Stromal cell of bone marrow (primary cell): ENCODE data around the gene DGCR2.
"Not testable (repeated sequence)": the region's sequence is repeated elsewhere in the genome, so short reads cannot be mapped to it uniquely, and the experiment has no call there.

ENCODE experiments used
- DNase-seq: peaks from one replicate; pipeline ENCODE4 v3.0.0-alpha.2; 2012; ENCODE audit warnings: low read depth

Gene DGCR2

DNA sequence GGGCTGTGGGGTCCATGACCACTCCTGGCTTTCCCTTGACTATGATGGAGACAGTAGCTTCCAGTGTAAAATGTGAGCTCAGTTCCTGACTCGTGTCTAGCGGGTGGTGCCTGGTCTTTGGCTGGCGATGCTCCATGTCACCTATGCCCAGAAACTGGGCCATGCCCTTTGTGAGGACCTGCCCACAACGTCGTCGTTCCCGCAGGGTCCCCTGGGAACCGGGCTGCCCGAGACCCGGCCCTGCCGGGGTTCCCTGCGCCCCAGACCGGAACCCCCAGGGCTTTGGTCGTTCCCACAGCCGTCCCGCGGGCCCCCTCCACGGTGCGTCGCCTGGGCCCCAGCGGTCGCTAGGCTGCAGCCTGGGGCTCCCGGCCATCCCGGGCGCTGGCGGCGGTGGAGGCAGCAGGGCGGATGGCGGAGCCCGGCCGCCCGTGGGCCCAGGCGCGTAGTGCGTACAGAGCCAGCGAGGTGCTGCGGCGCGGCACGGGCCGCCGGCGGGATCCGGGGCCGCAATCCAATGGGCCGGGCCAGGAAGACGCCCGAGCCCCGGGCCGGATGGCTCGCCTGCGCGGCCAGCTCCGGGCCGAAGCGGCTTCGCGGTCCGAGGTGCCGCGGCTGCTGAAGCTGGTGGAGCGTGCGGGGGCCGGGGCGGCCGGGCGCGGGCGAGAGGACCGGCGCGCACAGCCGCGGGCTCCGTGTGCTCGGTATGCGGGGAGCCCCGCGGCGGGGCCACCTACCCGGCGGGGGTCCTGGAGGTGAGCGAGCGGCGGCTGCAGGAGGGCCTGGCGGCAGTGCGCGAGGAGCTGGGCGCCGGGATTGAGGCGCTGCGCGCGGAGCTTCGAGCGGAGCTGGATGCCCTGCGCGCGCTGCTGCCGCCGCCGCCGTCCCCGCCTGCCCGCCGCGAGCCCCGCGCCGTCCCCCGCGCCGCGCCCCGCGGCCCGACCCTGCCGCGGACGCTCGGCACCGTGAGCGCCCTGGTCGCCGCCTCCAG lies 92.8 kb downstream of the DGCR2 start:
- DNase-seq: not testable (repeated sequence)

DNA sequence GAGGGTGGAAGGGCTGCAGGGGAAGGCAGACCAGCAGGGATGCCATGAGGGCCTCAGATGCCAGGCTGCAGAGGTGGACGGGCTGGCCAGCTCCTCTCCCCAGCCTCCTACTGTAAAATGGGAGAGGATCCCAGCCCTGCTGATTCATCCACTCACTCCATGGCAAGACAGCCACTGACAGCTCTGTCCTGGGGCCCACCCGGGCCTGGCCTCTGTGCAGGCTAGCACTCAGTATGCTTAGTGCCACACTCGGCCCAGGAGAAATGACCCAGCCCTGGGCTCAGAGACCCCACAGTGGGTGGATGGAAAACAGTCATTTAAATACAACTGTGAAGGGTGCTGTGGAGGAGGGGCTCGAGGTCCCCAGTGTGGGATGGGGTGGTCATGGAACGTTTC lies 94.2 kb downstream of the DGCR2 start:
- DNase-seq: not testable (repeated sequence)

DNA sequence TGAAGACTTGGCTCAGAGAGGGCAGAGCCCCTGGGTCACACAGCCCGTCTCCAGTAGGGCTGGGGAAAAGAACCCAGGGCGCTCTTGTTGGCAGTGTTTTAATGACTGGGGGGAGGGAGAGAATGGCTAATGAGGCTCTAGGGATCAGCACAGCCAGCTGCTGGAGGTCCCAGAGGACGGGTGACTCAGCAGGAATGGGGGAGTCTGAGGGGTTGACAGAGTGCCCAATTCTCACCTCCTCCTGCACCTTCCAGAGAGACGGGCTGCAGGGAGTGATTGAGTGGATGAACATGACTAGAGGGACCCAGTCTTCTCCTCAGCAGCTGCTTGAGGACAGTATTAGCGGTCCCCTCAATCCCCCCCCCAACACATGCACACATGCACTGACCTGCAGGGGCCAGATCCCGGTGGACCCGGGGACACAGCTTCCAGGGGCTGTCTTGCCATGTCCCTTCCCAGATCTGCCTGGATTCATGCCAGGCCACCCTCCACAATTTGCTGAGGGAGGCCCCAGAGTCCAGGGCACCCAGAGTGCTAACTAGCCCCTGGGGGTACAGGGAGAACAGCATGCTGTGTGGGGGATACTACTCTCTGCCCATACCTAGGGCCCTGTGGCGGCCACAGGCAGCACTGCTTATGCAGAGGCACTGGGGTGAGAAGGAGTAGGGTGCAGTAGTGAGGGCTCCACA lies 94.7 kb downstream of the DGCR2 start:
- not testable (repeated sequence) for DNase-seq

DNA sequence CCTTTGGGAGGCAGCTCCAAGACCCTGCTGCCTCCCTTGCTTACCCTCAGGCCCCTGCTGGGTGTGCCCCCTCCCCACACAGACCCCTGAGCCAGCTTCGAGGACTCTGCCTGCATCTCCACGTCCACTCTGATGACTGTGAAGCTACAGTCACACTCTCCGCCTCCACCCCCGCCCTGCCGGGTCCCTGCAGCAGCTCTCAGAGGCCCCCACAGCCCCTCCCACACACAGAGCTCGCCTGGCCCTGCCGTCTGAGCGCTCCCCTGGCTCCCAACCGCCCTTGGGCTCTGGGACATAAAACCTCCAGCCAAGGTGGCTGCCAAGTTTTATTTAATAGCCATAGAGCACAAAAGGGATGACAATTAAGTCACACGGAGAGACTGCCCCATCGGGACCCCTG lies 96.1 kb downstream of the DGCR2 start:
- DNase-seq: not testable (repeated sequence)

DNA sequence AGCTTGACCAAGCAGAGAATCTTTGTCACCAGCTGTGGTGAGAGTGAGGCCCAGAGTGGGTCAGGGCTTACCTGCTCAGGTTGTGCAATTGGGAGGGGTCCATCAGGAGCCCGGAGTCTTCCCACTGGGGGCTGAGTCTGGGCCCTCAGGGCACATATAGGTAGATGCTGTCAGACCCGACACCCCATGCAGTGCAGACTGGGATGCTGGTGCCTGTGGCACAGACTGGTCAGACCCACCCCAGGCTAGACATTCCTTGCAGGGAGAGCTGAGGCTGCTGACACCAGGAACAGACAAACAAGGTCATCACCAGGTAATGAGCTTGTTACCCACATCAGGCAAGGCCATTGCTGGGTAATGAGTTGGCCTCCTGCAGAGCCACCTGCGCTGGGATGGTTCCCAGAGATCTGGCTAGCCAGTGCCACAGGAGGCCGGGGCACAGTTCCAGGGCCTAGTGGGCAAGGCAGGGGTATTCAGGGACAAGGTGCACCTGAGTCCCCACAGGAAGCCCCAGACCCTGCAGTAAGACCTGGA lies 97.2 kb downstream of the DGCR2 start:
- not testable (repeated sequence) for DNase-seq

DNA sequence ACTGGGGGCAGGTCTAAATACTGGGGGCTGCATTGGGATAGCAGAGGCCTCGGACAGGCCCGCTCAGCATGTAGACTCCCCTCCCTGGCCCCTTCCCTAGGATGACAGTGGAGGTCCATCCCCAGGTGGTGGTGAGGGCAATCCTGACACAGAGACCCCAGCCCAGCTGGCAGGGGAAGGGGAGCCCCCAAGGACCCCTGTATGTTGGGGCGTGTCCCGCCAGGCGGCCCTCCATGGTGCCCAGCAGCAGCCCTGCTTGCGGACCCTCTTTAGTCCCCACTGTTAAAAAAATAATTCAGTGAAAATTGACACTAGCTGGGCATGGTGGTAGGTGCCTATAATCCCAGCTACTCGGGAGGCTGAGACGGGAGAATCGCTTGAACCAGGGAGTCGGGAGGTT lies 98.3 kb downstream of the DGCR2 start:
- not testable (repeated sequence) for DNase-seq

DNA sequence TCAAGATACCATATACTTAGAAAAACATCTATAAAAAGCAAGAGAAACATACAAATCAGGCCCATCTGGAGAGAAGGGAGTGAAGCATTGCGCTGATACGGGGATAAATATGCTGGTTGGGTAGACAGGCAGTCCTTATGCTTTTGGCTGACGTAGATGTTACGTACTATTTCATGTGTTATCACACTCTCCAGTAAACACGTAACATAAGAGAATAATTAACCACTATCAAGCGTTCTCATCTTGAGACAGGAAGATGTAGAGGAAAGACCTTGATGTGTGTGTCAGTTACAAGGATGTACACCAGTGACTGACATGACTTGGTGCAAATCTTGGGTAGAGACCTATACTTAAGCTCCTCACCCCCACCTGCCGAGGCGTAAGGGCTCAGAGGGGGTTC lies 99.5 kb downstream of the DGCR2 start:
- DNase-seq: no peak

DNA sequence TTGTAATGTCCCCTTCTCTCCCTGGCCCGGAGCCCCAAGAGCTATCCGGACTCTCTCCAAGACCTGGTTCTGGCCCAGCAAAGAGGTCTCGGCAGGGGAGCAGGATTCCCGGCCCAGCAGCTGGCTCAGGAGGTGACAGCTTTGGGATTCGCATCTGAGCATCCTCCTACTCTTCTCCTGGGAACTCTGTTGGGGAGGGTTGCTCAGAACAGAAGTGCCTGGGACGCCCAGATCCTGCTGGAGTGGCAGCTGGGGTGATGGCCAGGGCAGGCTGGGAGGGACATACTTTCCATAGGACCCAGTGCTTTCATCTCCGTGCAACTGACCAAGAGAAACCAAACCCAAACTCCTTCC lies 102.6 kb downstream of the DGCR2 start:
- DNase-seq: no peak

DNA sequence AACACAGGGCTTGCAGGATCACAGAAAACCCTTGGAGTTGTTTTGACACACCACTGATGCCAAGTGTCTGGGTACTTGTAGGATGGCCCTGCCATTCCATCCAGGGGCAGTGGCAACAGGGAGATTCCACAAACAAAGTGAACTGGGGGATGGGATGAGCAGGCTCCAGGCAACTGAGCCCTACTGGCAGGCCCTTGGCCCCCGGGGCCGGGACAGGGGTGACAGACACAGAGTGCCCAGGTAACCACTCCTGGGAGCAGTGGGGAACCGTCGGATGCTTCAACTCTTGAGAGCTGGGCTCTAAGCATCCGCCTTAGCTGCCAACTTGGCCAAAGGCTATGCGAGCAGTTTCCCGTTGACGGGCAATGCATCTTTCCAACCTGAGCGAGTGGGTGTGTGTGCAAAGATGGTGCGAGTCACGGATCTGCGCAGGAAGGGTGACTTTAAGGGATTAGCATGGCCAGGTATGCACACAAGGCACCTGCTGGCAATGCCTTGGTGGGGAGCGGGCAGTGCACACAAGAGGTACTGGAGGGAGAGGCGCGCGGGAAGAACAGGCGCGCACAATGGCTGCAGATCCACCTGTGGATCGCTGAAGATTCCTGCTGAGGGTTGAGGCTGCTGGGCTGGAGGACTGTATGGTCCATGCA lies 103.1 kb downstream of the DGCR2 start:
- DNase-seq: no peak

DNA sequence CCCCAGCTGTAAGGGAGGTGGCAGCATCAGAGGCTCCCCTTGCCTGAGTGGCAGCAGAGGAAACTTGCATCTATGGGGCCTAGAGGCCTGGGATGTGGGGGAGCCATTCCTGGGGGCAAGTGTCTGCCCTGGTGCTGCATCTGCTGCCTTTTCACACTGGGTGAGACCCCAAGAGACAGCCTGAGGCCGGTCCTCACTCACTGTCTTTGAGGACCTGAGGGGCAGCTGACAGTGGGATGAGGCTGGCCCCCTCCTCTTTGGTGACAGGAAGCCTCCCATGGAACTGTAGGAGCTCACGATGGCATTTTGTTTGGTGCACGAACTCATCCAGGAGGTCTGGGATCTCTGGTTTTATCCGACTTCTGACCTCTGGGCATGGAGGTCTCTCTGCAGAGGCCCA lies 104.0 kb downstream of the DGCR2 start:
- no peak for DNase-seq

DNA sequence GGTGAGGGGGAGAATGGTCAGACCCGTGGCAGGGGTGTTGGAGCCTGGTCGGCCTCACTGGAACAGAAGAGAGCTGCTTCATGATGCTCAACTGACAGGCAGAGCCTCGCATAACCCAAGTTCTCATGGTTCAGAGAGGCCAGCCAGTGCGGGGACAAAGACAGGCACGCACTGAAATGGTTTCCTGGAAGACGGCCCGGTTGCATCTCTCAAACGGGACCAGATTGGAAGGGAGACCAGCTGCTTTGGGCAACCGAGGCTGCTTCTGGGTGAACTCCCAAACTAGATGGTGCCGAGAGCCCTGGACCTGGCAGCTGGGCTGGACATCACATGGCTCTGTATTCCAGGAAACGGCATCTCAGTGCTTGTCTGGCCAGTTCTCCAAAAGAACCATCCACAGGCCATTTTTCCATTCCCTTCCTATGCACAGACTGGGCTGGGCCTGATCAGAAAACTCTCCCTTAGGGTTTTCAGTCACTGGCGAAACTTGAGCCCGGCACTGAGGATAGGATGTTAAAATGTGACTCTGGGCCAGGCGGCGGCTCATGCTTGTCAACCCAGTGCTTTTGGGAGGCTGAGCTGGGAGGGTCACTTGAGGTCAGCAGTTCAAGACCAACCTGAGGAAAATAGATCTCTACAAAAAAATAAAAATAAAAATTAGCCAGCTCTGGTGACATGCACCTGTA lies 106.0 kb downstream of the DGCR2 start:
- DNase-seq: no peak

DNA sequence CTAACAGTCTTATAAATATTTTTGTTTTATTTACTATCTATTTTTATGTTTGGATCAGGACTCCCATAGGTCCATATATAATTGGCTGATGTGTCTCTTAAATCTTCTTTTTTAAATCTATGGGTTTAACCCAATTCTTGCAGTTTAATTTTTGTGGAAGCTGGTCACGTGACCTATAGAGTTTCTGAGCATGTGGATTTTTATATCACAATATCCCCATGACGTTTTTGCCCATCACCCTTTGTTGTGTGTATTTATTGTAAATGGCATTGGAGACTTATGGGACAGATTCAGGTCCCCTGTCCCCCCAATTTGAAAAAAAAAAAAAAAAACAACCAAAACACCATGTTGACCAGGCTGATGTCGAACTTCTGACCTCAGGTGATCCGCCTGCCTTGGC lies 107.3 kb downstream of the DGCR2 start:
- DNase-seq: no peak

DNA sequence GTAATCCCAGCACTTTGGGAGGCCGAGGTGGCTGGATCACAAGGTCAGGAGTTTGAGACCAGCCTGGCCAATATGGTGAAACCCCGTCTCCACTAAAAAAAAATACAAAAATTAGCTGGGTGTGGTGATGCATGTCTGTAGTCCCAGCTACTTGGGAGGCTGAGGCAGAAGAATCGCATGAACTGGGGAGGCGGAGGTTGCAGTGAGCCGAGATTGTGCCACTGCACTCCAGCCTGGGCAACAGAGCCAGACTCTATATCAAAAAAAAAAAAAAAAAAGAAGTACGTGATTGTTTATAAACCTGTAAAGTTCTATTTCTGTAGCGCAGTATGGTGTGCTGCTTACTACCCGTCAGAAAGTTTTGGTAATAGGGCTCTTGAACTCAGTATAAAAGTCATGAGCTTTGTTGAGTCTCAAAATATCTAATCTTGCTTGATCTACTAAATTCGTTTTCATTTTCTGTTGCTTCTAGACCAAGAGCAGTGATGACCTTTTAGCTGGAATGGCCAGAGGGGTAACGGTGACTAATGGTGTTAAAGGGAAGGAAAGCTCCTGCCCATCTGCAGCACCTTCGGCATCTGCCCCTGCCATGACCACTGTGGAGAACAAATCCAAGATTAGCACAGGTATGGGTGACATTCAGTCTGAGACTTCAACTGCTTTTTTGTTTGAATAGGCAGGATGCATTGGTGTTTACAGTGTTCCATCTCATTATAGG lies 108.2 kb downstream of the DGCR2 start:
- DNase-seq: not testable (repeated sequence)

DNA sequence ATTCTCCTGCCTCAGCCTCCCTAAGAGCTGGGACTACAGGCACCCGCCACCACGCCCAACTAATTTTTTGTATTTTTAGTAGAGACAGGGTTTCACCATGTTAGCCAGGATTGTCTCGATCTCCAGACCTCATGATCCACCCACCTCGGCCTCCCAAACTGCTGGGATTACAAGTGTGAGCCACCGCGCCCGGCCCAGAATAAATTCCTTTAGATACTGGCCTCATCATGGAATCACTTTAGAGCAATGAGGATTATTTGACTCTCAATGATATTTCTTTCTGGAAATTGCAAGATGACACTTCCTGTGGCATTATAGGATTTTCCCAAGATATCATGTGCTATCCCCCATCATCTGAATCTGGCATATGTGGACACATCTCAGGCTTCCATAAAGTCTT lies 108.8 kb downstream of the DGCR2 start:
- DNase-seq: not testable (repeated sequence)

DNA sequence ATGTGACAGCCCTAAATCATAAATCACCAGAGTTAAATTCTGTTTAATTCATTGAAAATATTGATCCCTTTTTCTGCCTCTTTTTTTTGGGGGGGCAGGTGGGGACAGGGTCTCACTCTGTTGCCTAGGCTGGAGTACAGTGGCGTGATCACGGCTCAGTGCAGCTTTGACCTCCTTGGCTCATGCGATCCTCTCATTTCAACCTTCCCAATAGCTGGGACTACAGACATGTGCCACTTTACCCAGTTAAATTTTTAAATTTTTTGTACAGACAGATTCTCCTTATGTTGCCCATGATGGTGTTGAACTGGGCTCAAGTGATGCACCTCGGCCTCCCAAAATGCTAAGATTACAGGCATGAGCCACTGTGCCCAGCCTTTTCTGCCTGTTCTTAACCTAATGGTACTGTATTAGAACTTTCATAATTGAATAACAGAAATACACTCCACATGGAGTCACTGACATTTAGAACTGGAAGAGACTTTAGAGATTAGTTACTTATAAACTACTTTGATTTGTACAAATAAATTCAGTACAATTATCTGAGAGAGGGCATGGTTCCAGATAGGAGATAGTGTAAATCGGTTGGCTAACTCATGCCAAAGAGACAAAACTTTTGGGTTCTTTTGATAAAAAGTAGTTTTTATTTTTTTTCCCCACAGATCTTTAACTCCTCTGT lies 109.8 kb downstream of the DGCR2 start:
- no peak for DNase-seq

DNA sequence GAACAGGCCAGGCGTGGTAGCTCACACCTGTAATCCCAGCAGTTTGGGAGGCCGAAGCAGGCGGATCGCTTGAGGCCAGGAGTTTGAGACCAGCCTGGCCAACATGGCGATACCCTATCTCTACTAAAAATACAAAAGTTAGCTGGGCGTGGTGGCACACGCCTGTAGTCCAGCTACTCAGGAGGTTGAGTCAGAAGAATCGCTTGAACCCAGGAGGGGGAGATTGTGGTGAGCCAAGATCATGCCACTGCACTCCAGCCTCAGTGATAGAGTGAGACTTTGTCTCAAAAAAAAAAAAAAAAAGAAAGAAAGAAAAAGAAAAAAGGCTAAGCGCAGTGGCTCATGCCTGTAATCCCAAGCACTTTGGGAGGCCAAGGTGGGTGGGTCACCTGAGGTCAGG lies 110.6 kb downstream of the DGCR2 start:
- DNase-seq: not testable (repeated sequence)

DNA sequence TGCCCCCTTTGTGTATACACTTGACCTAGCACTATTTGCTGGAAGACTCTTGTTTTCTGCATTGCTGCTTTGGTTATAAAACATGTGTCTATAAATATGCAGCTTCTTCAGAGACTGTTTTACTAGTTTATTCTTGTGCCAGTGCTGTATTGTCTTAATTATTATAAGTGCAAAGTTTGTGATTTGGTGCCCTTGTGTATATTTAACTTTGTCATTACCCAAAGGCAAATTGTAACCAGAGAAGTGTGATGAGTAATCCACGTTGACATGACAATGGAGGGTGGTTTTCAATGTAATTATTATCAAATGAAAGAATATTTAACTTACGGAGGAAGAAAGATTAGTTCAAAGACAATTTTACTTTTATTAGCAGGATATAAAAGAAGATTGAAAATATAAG lies 111.1 kb downstream of the DGCR2 start:
- DNase-seq: no peak

DNA sequence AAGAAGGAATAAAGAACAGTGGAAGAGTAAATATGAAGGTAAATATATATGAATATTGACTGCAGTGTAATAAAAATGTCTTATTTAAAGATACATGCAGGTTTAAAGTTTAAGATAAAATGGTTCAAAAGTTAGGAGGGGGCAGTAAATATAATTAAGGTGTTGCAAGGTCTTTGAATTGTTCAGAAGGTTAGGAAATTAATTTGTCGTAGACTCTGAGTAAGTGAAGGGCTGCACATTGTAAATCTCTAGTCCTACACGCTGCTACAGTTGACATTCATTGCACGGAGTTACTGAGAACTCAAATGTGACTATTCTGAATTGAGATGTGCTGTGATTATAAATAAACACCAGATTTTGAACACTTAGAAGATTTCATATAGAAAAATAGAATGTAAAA lies 116.3 kb downstream of the DGCR2 start:
- DNase-seq: no peak

DNA sequence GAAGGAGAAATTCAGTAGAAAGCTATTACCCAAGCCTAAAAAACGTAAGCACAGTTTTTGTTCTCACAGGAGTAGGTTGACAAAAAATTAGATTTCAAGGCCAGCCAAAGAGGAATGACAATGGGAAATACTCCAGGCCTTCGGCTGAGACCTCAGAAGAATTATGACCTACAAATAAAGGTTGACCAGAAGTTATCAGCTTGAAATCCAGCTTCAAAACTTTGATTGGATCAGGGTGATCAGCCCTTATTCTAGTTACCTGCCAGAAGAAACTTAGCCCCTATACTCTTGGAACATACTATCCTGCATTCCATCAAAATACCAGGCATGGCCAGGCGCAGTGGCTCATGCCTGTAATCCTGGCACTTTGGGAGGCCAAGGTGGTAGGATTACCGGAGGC lies 117.7 kb downstream of the DGCR2 start:
- DNase-seq: no peak

DNA sequence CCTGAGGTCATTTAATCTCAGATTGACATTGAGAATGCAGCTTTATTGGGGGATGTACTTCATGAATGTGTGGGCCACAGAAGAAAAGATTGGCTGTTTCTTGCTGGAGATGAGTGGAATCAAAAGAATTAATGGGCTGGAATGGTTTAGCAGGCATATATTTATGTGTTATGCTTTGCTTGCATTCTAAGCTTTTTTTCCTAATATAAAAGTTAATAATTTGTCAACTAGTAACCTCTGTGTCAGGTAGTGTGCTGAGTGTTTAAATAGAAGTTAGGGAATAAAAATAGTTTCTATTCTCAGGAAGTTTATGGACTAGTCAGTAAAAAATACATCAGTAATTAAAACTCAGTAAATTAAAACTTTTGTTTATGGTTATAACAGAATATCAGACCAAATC lies 118.7 kb downstream of the DGCR2 start:
- DNase-seq: no peak

DNA sequence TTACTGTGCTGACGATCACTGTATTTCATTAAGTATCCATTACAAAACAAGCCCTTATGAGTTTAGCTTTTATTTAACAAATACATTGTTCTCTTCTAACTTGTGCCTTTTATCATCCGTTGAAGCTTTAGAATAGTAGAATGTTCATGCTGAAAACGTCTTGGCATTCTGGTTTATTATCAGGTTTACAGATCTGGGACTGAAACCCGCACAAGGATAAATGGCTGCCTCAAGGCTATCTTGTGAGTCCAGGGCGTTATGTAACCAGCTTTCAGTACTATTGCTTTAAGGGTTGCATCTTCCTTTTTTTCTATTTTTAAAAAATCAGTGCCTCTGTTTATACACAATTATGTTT lies 119.6 kb downstream of the DGCR2 start:
- no peak for DNase-seq
